Neural cell (in vitro differentiated cells): Measurements from ENCODE around the gene TMCO4. TPM values are rescaled to one million over a fixed set of nuclear protein-coding genes. Genes with fewer than 3 reads are reported as not detected.

Experiments used
- H2AFZ ChIP-seq: fragments of 200-600, 300-800 bp; sonication (generic), shearing (Covaris generic); 2 replicates; pipeline ENCODE4 v1.6.0; 2014; ENCODE audit warnings: low read depth, mild to moderate bottlenecking, antibody characterized with exemption, low read length, moderate library complexity
- H3F3A ChIP-seq: fragments of 200-600 bp; shearing (Covaris generic); 2 replicates; pipeline ENCODE4 v1.6.1; 2016; ENCODE audit warnings: mild to moderate bottlenecking, moderate library complexity, mixed read lengths, antibody characterized with exemption, low read length; ENCODE audit not compliant: insufficient read depth, poor library complexity, severe bottlenecking
- H3K27ac ChIP-seq: fragments of 200-600, 300-800 bp; sonication (generic), shearing (Covaris generic); 2 replicates; pipeline ENCODE4 v1.5.1; 2014; ENCODE audit warnings: mild to moderate bottlenecking, low read length, moderate library complexity
- H3K27me3 ChIP-seq: fragments of 300-800, 200-600 bp; sonication (generic), shearing (Covaris generic); 2 replicates; pipeline ENCODE4 v1.6.0; 2014; ENCODE audit warnings: mild to moderate bottlenecking, low read depth, low read length, moderate library complexity; ENCODE audit not compliant: insufficient read depth
- H3K36me3 ChIP-seq: fragments of 300-800, 200-600 bp; sonication (generic), shearing (Covaris generic); 2 replicates; pipeline ENCODE4 v1.5.1; 2014; ENCODE audit warnings: mild to moderate bottlenecking, antibody characterized with exemption, low read length, moderate library complexity; ENCODE audit not compliant: insufficient read depth
- H3K4me2 ChIP-seq: fragments of 300-800, 200-600 bp; sonication (generic), shearing (Covaris generic); 2 replicates; pipeline ENCODE4 v1.6.0; 2014; ENCODE audit warnings: mild to moderate bottlenecking, low read length
- H3K4me3 ChIP-seq: fragments of 300-800, 200-600 bp; sonication (generic), shearing (Covaris generic); 2 replicates; pipeline ENCODE4 v1.5.1; 2014; ENCODE audit warnings: mild to moderate bottlenecking, low read length, moderate library complexity
- H3K79me2 ChIP-seq: fragments of 200-600 bp; shearing (Covaris generic); replicated peaks from 2 replicates; pipeline ENCODE4 v1.6.0; 2014; ENCODE audit warnings: mild to moderate bottlenecking, low read length, moderate library complexity; ENCODE audit not compliant: insufficient read depth
- H3K9ac ChIP-seq: fragments of 300-800, 200-600 bp; sonication (generic), shearing (Covaris generic); 2 replicates; pipeline ENCODE4 v1.6.1; 2016; ENCODE audit warnings: mild to moderate bottlenecking, low read length, mixed read lengths
- H3K9me2 ChIP-seq: fragments of 200-600 bp; shearing (Covaris generic); 2 replicates; pipeline ENCODE4 v1.6.1; 2016; ENCODE audit warnings: mild to moderate bottlenecking, low read length, mixed read lengths; ENCODE audit not compliant: insufficient read depth
- H3K9me3 ChIP-seq: fragments of 200-600, 300-800 bp; sonication (generic), shearing (Covaris generic); 2 replicates; pipeline ENCODE4 v1.6.1; 2016; ENCODE audit warnings: mild to moderate bottlenecking, mixed run types, low read length, moderate library complexity, mixed read lengths
- H4K20me1 ChIP-seq: fragments of 200-600 bp; shearing (Covaris generic); 2 replicates; pipeline ENCODE4 v1.6.1; 2016; ENCODE audit warnings: mild to moderate bottlenecking, mixed run types; ENCODE audit not compliant: insufficient read depth
- EP300 ChIP-seq: fragments of 450-650 bp; conservative IDR thresholded peaks from 2 replicates; pipeline ENCODE4 v1.6.1; 2014; ENCODE audit warnings: antibody characterized with exemption, mild to moderate bottlenecking, moderate library complexity; ENCODE audit not compliant: poor library complexity, severe bottlenecking
- EZH2 ChIP-seq: fragments of 200-600, 300-800 bp; shearing (Covaris generic), sonication (generic); IDR thresholded peaks from 2 replicates; pipeline ENCODE4 v1.6.1; 2014; ENCODE audit warnings: antibody characterized with exemption, low read length, borderline replicate concordance, mild to moderate bottlenecking; ENCODE audit not compliant: insufficient read depth, poor library complexity, severe bottlenecking
- MXI1 ChIP-seq: fragments of 450-650 bp; conservative IDR thresholded peaks from 2 replicates; pipeline ENCODE4 v1.6.1; 2014; ENCODE audit warnings: antibody characterized with exemption, mild to moderate bottlenecking; ENCODE audit not compliant: poor library complexity, severe bottlenecking
- POLR2AphosphoS5 ChIP-seq: IDR thresholded peaks from 2 replicates; pipeline ENCODE4 v1.6.1; 2012
- RAD21 ChIP-seq: fragments of 450-650 bp; conservative IDR thresholded peaks from 2 replicates; pipeline ENCODE4 v1.6.1; 2014; ENCODE audit warnings: antibody characterized with exemption, mild to moderate bottlenecking, moderate library complexity
- REST ChIP-seq: IDR thresholded peaks from 2 replicates; pipeline ENCODE4 v1.6.1; 2012; ENCODE audit warnings: borderline replicate concordance
- SMC3 ChIP-seq: fragments of 450-650 bp; conservative IDR thresholded peaks from 2 replicates; pipeline ENCODE4 v1.6.1; 2014; ENCODE audit warnings: antibody characterized with exemption, mild to moderate bottlenecking, moderate library complexity; ENCODE audit not compliant: poor library complexity
- TAF1 ChIP-seq: IDR thresholded peaks from 2 replicates; pipeline ENCODE4 v1.6.1; 2012; ENCODE audit warnings: low read depth
- polyA plus RNA-seq: library from polyadenylated mRNA; depleted of rRNA; stranded (reverse); fragments of >200 nt; gene quantifications from 2 replicates; pipeline ENCODE4 v1.2.3, GENCODE V29; 2014
- TF ChIP-seq, protein P1 (sequence below): fragments of 450-650 bp; IDR thresholded peaks from 2 replicates; pipeline ENCODE4 v1.5.1; 2014; ENCODE audit warnings: antibody characterized with exemption, mild to moderate bottlenecking, moderate library complexity; ENCODE audit not compliant: poor library complexity, severe bottlenecking

Gene TMCO4
- polyA plus RNA-seq, 1 donor from 2014 or later, result not detected

DNA sequence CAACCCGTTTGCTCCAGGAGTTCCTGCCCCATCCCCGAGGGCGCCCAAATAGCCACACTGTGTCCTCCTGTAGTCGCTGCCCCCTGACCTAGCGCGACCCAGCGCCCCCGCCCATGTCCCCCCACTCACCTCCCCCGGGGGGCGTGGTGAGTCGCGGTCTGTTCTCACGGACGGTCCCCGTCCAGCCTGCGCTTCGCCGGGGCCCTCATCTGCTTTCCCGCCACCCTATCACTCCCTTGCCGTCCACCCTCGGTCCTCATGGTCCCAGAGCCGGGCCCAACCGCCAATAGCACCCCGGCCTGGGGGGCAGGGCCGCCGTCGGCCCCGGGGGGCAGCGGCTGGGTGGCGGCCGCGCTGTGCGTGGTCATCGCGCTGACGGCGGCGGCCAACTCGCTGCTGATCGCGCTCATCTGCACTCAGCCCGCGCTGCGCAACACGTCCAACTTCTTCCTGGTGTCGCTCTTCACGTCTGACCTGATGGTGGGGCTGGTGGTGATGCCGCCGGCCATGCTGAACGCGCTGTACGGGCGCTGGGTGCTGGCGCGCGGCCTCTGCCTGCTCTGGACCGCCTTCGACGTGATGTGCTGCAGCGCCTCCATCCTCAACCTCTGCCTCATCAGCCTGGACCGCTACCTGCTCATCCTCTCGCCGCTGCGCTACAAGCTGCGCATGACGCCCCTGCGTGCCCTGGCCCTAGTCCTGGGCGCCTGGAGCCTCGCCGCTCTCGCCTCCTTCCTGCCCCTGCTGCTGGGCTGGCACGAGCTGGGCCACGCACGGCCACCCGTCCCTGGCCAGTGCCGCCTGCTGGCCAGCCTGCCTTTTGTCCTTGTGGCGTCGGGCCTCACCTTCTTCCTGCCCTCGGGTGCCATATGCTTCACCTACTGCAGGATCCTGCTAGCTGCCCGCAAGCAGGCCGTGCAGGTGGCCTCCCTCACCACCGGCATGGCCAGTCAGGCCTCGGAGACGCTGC is 133.9 kb downstream of the TMCO4 start:
- H3K9me2 ChIP-seq, result no peaks in the 10 kb centered on the region
- no peak overlapping the region for H3K27ac ChIP-seq
- H3K4me3 ChIP-seq, result peak overlapping the region; percentile 58
- no peak overlapping the region for H3K4me2 ChIP-seq
- H3K9ac ChIP-seq, result no peak overlapping the region
- peaks cover 54% of the 10 kb centered on the region for H3K27me3 ChIP-seq
- no peaks in the 10 kb centered on the region for H3K9me3 ChIP-seq
- H2AFZ ChIP-seq, result no peak overlapping the region
- no peaks in the 10 kb centered on the region for H3K79me2 ChIP-seq
- no peaks in the 10 kb centered on the region for H3K36me3 ChIP-seq
- no peak for TF ChIP-seq POLR2AphosphoS5
- TF ChIP-seq REST, result no peak
- TF ChIP-seq EZH2, result no peak
- TF ChIP-seq MXI1, result no peak
- TF ChIP-seq, protein P1, sequence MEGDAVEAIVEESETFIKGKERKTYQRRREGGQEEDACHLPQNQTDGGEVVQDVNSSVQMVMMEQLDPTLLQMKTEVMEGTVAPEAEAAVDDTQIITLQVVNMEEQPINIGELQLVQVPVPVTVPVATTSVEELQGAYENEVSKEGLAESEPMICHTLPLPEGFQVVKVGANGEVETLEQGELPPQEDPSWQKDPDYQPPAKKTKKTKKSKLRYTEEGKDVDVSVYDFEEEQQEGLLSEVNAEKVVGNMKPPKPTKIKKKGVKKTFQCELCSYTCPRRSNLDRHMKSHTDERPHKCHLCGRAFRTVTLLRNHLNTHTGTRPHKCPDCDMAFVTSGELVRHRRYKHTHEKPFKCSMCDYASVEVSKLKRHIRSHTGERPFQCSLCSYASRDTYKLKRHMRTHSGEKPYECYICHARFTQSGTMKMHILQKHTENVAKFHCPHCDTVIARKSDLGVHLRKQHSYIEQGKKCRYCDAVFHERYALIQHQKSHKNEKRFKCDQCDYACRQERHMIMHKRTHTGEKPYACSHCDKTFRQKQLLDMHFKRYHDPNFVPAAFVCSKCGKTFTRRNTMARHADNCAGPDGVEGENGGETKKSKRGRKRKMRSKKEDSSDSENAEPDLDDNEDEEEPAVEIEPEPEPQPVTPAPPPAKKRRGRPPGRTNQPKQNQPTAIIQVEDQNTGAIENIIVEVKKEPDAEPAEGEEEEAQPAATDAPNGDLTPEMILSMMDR, result no peak
- no peak for TF ChIP-seq TAF1
- TF ChIP-seq RAD21, result no peak
- no peak for TF ChIP-seq EP300
- no peak for TF ChIP-seq SMC3
- peaks cover 3% of the 10 kb centered on the region for H4K20me1 ChIP-seq
- H3F3A ChIP-seq, result no peaks in the 10 kb centered on the region

GRCh38 chr1:19665186-19665495 is 134.6 kb downstream of the TMCO4 start:
- H3K9ac ChIP-seq, result peak overlapping the region; percentile 57
- TF ChIP-seq RAD21, result no peak
- no peak for TF ChIP-seq EP300
- TF ChIP-seq, protein P1, result no peak
- no peak for TF ChIP-seq SMC3
- no peak for TF ChIP-seq EZH2
- no peak for TF ChIP-seq POLR2AphosphoS5
- TF ChIP-seq REST, result no peak
- TF ChIP-seq TAF1, result no peak
- TF ChIP-seq MXI1, result no peak
- H3K9me3 ChIP-seq, result no peaks in the 10 kb centered on the region
- H3K36me3 ChIP-seq, result no peaks in the 10 kb centered on the region
- no peak overlapping the region for H2AFZ ChIP-seq
- H3K79me2 ChIP-seq, result no peaks in the 10 kb centered on the region
- no peaks in the 10 kb centered on the region for H3F3A ChIP-seq
- no peaks in the 10 kb centered on the region for H3K9me2 ChIP-seq
- H3K27me3 ChIP-seq, result peaks cover 54% of the 10 kb centered on the region
- peak overlapping the region; percentile 58 for H3K4me3 ChIP-seq
- H4K20me1 ChIP-seq, result peaks cover 3% of the 10 kb centered on the region
- no peak overlapping the region for H3K27ac ChIP-seq
- no peak overlapping the region for H3K4me2 ChIP-seq
